ENCODE measurements around the gene AMMECR1L.

Gene AMMECR1L

DNA sequence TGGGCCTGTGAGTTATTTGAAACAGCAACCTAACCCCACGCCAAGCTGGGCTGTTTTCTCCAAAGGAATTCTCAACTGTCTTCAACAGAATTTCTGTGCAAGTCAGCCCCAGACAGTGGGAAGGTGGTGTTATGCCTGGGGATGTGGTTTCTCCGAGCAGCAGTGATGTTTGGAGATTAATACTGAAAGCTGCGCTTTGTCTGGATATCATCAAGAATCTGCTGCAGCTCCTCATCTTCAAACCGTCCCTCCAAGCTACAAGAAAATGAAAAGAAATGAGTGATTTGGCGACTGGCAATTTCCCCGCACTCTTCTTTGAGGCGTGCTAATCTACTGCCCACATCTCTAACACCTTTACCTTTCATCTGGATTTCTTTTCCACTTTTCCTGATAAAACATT is 37.8 kb downstream of the AMMECR1L start:
- no peak for DNase-seq (ENCODE audit: low read depth in 1 of 2, low spot score in 1 of 2)
- H3K27ac ChIP-seq (replicated peaks), result no peak overlapping the region
- TF ChIP-seq SPI1 (IDR thresholded peaks at IDR 0.05; ENCODE audit: borderline replicate concordance, low read depth) (no peak), POLR2AphosphoS5 (IDR thresholded peaks at IDR 0.05; ENCODE audit: low read depth) (no peak), GABPA (IDR thresholded peaks at IDR 0.05; ENCODE audit: low read depth) (no peak)
- TF ChIP-seq, protein P1, sequence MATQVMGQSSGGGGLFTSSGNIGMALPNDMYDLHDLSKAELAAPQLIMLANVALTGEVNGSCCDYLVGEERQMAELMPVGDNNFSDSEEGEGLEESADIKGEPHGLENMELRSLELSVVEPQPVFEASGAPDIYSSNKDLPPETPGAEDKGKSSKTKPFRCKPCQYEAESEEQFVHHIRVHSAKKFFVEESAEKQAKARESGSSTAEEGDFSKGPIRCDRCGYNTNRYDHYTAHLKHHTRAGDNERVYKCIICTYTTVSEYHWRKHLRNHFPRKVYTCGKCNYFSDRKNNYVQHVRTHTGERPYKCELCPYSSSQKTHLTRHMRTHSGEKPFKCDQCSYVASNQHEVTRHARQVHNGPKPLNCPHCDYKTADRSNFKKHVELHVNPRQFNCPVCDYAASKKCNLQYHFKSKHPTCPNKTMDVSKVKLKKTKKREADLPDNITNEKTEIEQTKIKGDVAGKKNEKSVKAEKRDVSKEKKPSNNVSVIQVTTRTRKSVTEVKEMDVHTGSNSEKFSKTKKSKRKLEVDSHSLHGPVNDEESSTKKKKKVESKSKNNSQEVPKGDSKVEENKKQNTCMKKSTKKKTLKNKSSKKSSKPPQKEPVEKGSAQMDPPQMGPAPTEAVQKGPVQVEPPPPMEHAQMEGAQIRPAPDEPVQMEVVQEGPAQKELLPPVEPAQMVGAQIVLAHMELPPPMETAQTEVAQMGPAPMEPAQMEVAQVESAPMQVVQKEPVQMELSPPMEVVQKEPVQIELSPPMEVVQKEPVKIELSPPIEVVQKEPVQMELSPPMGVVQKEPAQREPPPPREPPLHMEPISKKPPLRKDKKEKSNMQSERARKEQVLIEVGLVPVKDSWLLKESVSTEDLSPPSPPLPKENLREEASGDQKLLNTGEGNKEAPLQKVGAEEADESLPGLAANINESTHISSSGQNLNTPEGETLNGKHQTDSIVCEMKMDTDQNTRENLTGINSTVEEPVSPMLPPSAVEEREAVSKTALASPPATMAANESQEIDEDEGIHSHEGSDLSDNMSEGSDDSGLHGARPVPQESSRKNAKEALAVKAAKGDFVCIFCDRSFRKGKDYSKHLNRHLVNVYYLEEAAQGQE (IDR thresholded peaks at IDR 0.05; ENCODE audit: insufficient replicate concordance, low read depth), result no peak
- TF ChIP-seq, protein P2, sequence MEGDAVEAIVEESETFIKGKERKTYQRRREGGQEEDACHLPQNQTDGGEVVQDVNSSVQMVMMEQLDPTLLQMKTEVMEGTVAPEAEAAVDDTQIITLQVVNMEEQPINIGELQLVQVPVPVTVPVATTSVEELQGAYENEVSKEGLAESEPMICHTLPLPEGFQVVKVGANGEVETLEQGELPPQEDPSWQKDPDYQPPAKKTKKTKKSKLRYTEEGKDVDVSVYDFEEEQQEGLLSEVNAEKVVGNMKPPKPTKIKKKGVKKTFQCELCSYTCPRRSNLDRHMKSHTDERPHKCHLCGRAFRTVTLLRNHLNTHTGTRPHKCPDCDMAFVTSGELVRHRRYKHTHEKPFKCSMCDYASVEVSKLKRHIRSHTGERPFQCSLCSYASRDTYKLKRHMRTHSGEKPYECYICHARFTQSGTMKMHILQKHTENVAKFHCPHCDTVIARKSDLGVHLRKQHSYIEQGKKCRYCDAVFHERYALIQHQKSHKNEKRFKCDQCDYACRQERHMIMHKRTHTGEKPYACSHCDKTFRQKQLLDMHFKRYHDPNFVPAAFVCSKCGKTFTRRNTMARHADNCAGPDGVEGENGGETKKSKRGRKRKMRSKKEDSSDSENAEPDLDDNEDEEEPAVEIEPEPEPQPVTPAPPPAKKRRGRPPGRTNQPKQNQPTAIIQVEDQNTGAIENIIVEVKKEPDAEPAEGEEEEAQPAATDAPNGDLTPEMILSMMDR (IDR thresholded peaks at IDR 0.05; ENCODE audit: insufficient read depth, low read length), result no peak
- no peak overlapping the region for H3K4me3 ChIP-seq (replicated peaks; ENCODE audit: insufficient read depth, low read length)
- no peaks in the 10 kb centered on the region for H3K27me3 ChIP-seq (ENCODE audit: insufficient read depth, poor library complexity, severe bottlenecking)

DNA sequence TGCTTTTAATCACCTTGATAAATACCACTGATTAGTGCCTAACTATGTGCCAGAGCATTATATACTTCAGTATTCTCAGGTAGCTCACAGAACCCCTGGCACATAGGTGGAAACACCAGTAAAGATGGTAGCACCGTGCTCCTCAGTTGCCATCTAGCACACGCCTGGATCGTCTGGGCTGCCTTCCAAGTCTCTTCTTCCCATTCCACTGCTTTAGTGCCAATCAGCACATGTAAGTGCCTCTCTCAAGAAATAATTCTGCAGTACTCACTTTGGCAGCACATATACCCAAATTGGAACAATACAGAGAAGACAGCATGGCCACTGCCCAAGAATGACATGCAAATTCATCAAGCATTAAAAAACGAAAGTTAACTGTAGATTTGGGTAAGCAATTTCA is 40.8 kb downstream of the AMMECR1L start:
- no peak overlapping the region for H3K4me3 ChIP-seq (replicated peaks; ENCODE audit: insufficient read depth, low read length)

DNA sequence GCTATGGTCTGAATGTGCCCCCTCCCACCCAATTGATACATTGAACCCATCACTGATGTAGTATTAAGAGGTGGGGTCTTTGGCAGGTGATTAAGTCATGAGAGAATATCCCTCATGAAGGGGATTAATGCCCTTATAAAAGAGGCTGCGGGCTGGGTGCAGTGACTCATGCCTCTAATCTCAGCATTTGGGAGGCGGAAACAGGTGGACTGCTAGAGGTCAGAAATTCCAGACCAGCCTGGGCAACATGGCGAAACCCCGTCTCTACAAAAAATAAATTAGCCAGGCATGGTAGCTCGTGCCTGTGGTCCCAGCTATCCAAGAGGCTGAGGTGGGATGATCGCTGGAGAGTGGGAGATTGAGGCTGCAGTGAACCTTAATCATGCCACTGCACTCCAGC is 42.1 kb downstream of the AMMECR1L start:
- Histone ChIP-seq H3K27ac (replicated peaks) (no peak overlapping the region), H3K27me3 (ENCODE audit: insufficient read depth, poor library complexity, severe bottlenecking) (no peaks in the 10 kb centered on the region), H3K4me3 (replicated peaks; ENCODE audit: insufficient read depth, low read length) (no peak overlapping the region)
- TF ChIP-seq SPI1 (IDR thresholded peaks at IDR 0.05; ENCODE audit: borderline replicate concordance, low read depth) (no peak), GABPA (IDR thresholded peaks at IDR 0.05; ENCODE audit: low read depth) (no peak), POLR2AphosphoS5 (IDR thresholded peaks at IDR 0.05; ENCODE audit: low read depth) (no peak)
- TF ChIP-seq, protein P1 (IDR thresholded peaks at IDR 0.05; ENCODE audit: insufficient replicate concordance, low read depth), result no peak
- TF ChIP-seq, protein P2 (IDR thresholded peaks at IDR 0.05; ENCODE audit: insufficient read depth, low read length), result no peak
- DNase-seq (ENCODE audit: low read depth in 1 of 2, low spot score in 1 of 2), result no peak

More for the DNA sequence above, 40.8 kb downstream of the AMMECR1L start:
- H3K27me3 ChIP-seq (ENCODE audit: insufficient read depth, poor library complexity, severe bottlenecking), result no peaks in the 10 kb centered on the region
- no peak for DNase-seq (ENCODE audit: low read depth in 1 of 2, low spot score in 1 of 2)
- H3K27ac ChIP-seq (replicated peaks), result no peak overlapping the region
- TF ChIP-seq POLR2AphosphoS5 (IDR thresholded peaks at IDR 0.05; ENCODE audit: low read depth), result no peak
- TF ChIP-seq, protein P1 (IDR thresholded peaks at IDR 0.05; ENCODE audit: insufficient replicate concordance, low read depth), result no peak
- TF ChIP-seq SPI1 (IDR thresholded peaks at IDR 0.05; ENCODE audit: borderline replicate concordance, low read depth), result no peak
- TF ChIP-seq, protein P2 (IDR thresholded peaks at IDR 0.05; ENCODE audit: insufficient read depth, low read length), result no peak
- TF ChIP-seq GABPA (IDR thresholded peaks at IDR 0.05; ENCODE audit: low read depth), result no peak
